GM21717 (cell line): ENCODE results near the gene COG1.
"Not testable (repeated sequence)": the region's sequence is repeated elsewhere in the genome, so short reads cannot be mapped to it uniquely, and the experiment has no call there.

ENCODE experiments used
- ATAC-seq: cut with Tn5 transposase; IDR thresholded peaks from one replicate; pipeline ENCODE4 v1.9.1; 2021; ENCODE audit warnings: mild to moderate bottlenecking, moderate library complexity; ENCODE audit not compliant: unreplicated experiment

Gene COG1, protein sequence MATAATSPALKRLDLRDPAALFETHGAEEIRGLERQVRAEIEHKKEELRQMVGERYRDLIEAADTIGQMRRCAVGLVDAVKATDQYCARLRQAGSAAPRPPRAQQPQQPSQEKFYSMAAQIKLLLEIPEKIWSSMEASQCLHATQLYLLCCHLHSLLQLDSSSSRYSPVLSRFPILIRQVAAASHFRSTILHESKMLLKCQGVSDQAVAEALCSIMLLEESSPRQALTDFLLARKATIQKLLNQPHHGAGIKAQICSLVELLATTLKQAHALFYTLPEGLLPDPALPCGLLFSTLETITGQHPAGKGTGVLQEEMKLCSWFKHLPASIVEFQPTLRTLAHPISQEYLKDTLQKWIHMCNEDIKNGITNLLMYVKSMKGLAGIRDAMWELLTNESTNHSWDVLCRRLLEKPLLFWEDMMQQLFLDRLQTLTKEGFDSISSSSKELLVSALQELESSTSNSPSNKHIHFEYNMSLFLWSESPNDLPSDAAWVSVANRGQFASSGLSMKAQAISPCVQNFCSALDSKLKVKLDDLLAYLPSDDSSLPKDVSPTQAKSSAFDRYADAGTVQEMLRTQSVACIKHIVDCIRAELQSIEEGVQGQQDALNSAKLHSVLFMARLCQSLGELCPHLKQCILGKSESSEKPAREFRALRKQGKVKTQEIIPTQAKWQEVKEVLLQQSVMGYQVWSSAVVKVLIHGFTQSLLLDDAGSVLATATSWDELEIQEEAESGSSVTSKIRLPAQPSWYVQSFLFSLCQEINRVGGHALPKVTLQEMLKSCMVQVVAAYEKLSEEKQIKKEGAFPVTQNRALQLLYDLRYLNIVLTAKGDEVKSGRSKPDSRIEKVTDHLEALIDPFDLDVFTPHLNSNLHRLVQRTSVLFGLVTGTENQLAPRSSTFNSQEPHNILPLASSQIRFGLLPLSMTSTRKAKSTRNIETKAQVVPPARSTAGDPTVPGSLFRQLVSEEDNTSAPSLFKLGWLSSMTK

DNA sequence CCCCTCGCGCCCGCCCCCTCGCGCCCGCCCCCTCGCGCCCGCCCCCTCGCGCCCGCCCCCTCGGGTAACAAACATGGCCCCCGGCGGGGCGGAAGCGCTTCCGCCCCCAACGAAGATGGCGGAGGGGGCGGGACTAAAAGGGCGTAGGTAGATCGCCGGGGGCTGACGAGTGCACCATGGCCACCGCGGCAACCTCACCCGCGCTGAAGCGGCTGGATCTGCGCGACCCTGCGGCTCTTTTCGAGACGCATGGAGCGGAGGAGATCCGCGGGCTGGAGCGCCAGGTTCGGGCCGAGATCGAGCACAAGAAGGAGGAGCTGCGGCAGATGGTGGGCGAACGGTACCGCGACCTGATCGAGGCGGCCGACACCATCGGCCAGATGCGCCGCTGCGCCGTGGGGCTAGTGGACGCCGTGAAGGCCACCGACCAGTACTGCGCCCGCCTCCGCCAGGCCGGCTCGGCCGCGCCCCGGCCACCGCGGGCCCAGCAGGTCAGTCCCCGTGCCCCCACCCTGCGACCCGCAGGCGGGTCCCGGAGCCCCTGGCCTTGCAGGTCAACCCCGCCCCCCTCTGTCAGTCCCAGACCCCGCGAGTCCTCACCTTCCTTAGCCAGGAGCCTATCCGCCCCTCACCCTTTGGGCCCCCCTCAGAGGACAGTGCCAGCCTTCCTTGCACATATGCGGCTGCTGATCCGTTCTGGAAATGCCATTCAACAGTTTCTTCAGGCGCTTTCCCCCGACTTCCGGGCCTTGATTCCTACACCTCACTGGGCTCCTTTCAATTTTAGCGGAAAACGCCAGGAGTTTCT, at the start of gene COG1:
Gene COG1 (plus strand): TSS at position 162 of the 808 bp plus-strand sequence. CDS start 15 bp downstream, at position 177.
- peak; percentile 48 for ATAC-seq

DNA sequence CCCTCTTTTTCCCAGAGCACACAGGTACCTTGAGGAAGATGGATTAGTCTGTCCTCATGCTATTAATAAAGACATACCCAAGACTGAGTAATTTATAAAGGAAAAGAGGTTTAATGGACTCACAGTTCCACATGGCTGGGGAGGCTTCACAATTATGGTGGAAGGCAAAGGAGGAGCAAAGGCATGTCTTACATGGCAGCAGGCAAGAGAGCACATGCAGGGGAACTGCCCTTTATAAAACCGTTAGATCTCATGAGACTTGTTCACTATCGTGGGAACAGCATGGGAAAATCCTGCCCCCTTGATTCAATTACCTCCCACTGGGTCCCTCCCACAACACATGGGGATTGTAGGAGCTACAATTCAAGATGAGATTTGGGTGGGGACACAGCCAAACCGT, 48.6 kb upstream of the COG1 start:
- not testable (repeated sequence) for ATAC-seq

- ATAC-seq: no peak
Observed at GRCh38 chr17:73145641-73146040, 47.2 kb upstream of the COG1 start.

DNA sequence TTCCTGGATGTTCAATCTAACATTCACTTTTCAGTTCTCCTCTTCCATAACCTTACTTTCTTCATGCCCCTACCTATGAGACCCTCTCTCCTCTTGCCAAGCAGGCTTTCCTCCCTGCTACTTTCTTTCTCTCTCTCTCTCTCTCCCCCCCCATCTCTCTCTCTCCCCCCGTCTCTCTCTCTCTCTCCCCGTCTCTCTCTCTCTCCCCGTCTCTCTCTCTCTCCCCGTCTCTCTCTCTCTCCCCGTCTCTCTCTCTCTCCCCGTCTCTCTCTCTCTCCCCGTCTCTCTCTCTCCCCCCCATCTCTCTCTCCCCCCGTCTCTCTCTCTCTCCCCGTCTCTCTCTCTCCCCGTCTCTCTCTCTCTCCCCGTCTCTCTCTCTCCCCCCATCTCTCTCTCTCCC, 45.1 kb upstream of the COG1 start:
- not testable (repeated sequence) for ATAC-seq

DNA sequence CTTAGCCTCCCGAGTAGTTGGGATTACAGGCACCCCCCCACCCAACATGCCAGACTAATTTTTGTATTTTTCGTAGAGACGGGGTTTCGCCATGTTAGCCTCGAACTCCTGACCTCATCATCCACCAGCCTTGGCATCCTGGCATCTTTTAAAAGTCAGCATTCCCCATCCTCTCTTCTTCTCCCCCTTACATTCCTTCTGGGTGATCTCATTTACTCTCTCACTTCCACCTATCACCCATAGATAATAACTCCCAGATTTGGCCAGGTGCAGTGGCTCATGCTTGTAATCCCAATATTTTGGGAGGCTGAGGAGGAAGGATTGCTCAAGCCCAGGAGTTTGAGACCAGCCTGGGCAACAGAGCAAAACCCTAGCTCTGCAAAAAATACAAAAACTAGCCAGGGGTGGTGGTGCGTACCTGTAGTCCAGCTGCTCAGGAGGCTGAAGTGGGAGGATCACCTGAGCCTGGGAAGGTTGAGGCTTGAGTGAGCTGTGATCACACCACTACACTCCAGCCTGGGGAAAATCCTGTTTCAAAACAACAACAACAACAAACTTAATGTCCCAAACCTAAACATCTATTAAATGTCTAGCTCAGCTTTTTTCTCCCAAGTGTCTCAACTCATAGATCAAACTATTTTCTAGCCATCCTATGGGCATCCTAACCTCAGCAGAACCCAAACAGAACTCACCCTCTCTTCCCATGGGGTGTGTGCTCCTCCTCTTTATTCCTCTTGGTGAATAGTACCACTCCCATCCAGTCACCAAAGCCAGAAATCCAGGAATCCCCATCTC, 44.1 kb upstream of the COG1 start:
- ATAC-seq: no peak

GRCh38 chr17:73150622-73151300, 42.1 kb upstream of the COG1 start:
- not testable (repeated sequence) for ATAC-seq

GRCh38 chr17:73151916-73152632, 40.8 kb upstream of the COG1 start:
- ATAC-seq: no peak

DNA sequence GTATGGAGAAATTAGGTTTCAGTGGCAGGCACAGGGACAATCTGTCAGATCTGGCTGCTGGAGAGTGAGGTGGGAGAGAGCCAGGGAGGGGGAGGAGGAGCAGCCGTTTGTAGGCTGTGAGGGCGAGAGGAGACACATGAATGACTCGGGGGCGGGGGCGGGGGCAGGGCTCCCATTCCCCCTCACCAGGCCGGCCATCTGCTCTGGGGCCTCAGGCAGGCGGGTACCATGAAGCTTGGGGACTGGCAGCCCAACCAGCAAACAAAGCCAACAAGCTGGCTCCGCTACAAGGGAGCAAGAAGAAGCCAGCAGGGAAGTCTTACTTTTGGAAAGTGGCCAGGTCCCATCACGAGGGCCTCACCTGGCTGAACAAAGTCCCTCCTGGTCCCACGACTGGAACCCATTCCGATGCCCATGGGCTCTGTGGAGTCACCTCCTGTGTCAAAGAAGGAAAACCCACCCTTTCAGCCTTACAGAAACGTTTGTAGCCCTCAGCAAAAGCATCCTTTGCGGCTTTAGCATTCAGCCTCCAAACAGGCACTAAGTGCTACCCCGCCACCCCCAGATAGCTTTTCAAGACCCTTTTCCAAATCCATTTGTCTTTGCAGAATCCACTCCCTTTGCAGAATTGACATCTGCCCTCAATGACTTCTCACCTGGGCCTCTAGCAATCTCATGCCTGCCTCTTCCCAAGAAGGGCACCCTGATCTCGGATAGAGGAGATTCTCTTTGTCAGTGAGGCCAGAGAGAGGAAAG, 37.3 kb upstream of the COG1 start:
- no peak for ATAC-seq

DNA sequence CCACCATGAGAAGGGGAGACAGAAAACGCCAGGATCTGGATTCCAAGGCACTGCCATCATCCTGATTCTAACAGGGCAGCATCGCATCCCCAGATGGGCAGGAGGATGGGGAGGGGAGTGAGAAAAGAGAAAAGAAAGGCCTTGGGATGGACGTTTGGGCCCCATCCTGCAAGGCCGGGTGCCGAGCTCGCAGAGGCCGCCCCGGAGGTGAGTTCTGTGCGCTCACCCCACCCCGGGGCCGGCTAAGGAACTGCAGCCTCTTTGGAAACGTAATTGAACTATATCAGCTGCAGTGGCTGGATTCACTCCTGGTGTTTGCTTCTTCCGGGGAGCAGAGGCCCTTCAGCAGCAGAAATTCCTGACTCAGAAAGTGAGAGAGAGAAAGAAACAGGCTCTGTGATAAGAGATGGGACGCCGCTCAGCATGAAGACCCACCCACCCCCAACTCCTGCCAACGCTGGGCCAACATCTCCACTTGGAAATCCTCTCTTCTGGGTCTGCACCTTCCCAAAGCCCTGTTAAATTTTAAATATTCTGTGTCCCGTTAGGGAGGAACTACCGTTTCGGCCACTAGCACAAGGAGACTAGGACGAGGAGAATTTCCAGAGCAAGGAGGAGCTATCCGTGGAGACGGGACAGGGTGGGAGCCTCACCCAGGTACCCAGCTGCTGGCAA, 36.6 kb upstream of the COG1 start:
- peak; percentile 78 for ATAC-seq

GRCh38 chr17:73156887-73157520, 35.9 kb upstream of the COG1 start:
- peak; percentile 47 for ATAC-seq

DNA sequence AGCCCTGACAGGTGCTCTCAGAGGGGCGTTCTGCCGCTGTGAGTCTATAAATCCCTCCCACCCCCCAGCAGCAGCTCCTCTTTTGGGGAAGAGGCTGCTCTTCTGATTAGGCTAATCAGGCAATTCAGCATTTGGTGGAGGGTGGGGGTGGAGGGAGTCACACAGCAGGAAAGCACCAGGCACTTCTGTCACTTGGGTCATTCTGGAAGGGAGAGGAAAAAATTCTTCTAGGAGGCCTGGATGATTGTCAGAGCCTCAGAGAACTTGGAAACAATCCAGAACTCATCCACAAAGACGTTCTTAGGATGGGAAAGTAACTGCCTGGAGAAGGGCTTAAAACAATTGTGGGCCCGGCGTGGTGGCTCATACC, 35.3 kb upstream of the COG1 start:
- ATAC-seq: no peak

- no peak for ATAC-seq
Observed at GRCh38 chr17:73158133-73158532, 34.7 kb upstream of the COG1 start.

DNA sequence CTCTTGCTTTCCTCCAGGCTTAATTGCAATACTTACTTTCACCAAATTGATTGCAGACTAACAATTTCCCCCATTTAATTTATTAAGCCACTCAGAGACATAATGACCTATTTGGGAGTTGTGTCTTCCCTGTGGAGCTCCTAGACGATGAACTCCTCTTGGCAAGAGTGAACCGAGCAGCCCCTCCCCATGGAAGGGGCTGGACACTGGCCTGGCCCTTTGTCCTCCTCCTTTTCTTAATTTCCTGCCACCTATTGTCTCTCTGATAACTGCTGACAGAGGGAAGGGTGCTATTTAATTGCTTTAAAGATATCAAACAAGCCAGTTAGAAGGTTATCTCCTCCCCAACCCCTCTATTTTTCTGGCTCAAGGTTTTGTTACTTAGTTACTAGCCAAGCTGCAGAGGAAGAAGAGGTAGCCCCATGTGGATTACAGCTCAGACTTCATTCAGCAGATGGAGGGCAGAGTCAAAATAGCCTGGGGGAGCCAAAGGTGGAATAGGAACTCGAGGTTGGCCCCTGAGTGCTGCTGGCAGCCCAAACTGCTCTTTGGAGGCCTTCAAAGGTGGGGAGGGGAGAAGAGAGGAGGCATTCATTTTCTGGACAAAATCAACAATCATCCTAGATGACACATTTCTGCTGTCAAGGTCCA, 31.8 kb upstream of the COG1 start:
- ATAC-seq: no peak

GRCh38 chr17:73163043-73163442, 29.8 kb upstream of the COG1 start:
- ATAC-seq: no peak

DNA sequence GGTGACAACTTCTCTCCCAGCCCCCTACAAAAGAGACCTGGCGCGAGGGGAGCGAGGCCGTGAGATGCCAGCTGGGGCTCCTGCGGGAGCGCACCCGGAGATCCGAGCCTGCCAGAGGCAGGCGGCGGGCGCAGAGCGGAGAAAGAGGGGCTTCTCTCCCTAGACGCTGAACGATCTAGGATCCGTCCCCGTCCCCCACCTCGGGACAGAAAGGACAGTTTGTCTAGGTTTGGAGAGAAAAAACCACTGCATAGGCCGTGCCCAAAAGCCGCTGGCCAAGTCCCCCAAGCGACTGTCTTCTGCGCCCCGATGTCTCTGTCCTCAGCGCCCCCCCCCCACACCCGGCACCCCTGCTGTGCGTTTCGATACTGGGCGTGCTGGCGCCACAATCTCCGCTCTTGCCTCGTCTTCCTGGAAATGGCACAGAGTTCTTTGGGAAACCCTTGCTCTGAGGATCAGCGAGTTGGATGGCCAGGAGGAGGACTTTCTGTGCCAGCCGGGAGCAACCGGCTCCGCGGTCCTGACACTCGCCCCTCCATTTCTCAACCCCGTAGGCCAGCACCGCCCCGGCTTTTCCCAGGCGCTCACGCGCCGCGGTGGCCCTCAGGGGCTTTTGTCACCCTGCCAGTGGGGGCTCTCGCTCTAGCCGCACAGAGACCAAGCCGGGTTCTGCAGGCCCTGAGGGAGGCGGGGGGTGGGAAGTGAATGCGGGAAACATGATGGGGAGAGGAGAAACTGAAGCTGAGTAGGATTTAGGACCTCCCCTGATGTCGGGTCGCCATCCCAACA, 27.0 kb upstream of the COG1 start:
- ATAC-seq: no peak
